ENCODE measurements around the gene PBX4. TPM values are rescaled to one million over a fixed set of nuclear protein-coding genes. Genes with fewer than 3 reads are reported as not detected.

The PBX4 gene
- total and polyA plus RNA-seq, 2 donors (not counting 3 experiments of a cell fraction or from before 2014, with no cell fraction given) = not detected

GRCh38 chr19:19623383-19623782 lies 4.9 kb upstream of the PBX4 start:
- no peaks in the 10 kb centered on the region for H3K9me3 ChIP-seq (replicated peaks; ENCODE audit: control insufficient read depth, insufficient read depth, low read length)
- TF ChIP-seq MAX (IDR thresholded peaks at IDR 0.05; ENCODE audit: insufficient read depth, insufficient read length) = no peak
- TF ChIP-seq MYC (IDR thresholded peaks at IDR 0.05; ENCODE audit: low read depth, low read length) = no peak
- no peak for TF ChIP-seq FOS (IDR thresholded peaks at IDR 0.05; ENCODE audit: borderline replicate concordance, insufficient read depth, low read length)
- no peak for TF ChIP-seq CTCF (IDR thresholded peaks at IDR 0.05; ENCODE audit: extremely low read depth in 1 of 2, insufficient read depth in 1 of 2, low read depth in 1 of 2, low read length in 2 of 2)
- no peak for TF ChIP-seq POLR2AphosphoS5 (IDR thresholded peaks at IDR 0.05; ENCODE audit: insufficient read depth, low read depth, low read length)
- no peak for TF ChIP-seq EZH2 (IDR thresholded peaks at IDR 0.05; ENCODE audit: borderline replicate concordance, low read depth, low read length, severe bottlenecking)
- no peak for TF ChIP-seq GATA2 (IDR thresholded peaks at IDR 0.05; ENCODE audit: insufficient read depth, insufficient read length, low read depth, low read length)
- no peak for TF ChIP-seq POLR2A (IDR thresholded peaks at IDR 0.05; ENCODE audit: low read depth, low read length)
- TF ChIP-seq JUN (IDR thresholded peaks at IDR 0.05; ENCODE audit: borderline replicate concordance, insufficient read depth, insufficient read length, low read depth) = no peak
- DNase-seq (ENCODE audit: low read depth, low spot score) (no peak), FAIRE-seq (no peak)
- H3K36me3 ChIP-seq (ENCODE audit: control insufficient read depth in 2 of 2, extremely low read depth in 1 of 2, insufficient read depth in 2 of 2, low read length in 2 of 2) = no peaks in the 10 kb centered on the region
- no peaks in the 10 kb centered on the region for H3K4me1 ChIP-seq (ENCODE audit: control insufficient read depth, extremely low read depth, insufficient read depth, low read length)
- H3K4me3 ChIP-seq (replicated peaks in 1 of 3; ENCODE audit: insufficient read depth in 1 of 3, low read depth in 1 of 3, low read length in 3 of 3) = no peak overlapping the region
- no TSS peak for BruUV-seq (replicated peaks)
- no peaks in the 10 kb centered on the region for H4K20me1 ChIP-seq (replicated peaks; ENCODE audit: control insufficient read depth, extremely low read depth, insufficient read depth, low read length)
- ChIA-PET POLR2A (interaction anchor here (0.6 kb wide), 1 partner anchor 873 kb away, joined by 3 read pairs; no protein-coding TSS in a partner anchor), CTCF (interaction anchor here (1.0 kb wide), 1 partner anchor 91 kb away, joined by 3 read pairs; no protein-coding TSS in a partner anchor)
- no peaks in the 10 kb centered on the region for H3K9me1 ChIP-seq (replicated peaks; ENCODE audit: control insufficient read depth, extremely low read depth, insufficient read depth, low read length)
- no peak overlapping the region for H3K4me2 ChIP-seq (ENCODE audit: insufficient read depth, low read length)
- intact Hi-C loops (cut with micrococcal nuclease) (no loop called here), dilution Hi-C loops (cut with MboI; ENCODE audit: extremely low pct_ligation_motif_present, low sequenced_read_pairs) (no loop called here)
- H3K27ac ChIP-seq (ENCODE audit: insufficient read depth, low read depth, low read length) = no peak overlapping the region
- H3K9ac ChIP-seq (replicated peaks; ENCODE audit: extremely low read depth, insufficient read depth, low read length) = no peak overlapping the region
- H2AFZ ChIP-seq (ENCODE audit: low read depth, low read length) = no peak overlapping the region
- peaks cover 0 to 6% of the 10 kb centered on the region in 2 experiments for H3K27me3 ChIP-seq (ENCODE audit: control insufficient read depth in 2 of 2, insufficient read depth in 2 of 2, low read length in 2 of 2)
- no peaks in the 10 kb centered on the region for H3K79me2 ChIP-seq (ENCODE audit: control insufficient read depth, insufficient read depth, low read length)
